ENCODE results near the gene TPRG1L.

The TPRG1L gene

DNA sequence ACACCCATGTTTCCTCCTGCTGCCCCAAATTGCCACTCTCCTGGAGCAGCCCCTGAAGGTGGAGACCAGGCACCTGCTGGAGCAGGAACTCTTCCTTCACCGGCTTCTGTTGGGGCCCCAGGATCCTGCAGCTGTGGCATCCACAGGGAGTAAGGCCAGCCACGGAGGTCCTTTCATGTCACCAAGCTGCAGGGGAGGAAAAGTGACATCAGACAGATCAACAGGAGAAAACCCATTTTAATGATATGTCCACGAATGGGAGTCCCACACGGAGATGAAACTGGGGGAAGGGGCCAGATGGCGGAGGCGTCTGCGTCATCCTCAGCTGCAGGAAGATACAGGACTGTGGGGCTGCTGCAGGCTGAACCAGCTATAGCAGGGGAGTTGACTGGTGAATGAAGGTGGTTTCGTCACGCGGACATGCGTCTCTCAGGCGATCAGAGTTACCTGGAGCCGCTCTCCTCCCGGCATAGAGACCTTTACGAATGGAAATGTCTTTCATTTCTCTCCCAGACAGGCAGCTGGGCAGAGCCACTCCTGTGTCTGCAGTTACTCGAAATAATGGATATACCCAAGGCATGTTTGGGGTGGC lies 37.4 kb downstream of the TPRG1L start:
- Mint-ChIP-seq H3K27me3 (ENCODE audit: low read depth) (peaks cover 8% of the 10 kb centered on the region), H3K9me3 (no peaks in the 10 kb centered on the region), H3K4me3 (no peak overlapping the region), H3K27ac (no peak overlapping the region), H3K36me3 (ENCODE audit: low read depth) (no peaks in the 10 kb centered on the region), H3K4me1 (ENCODE audit: low read depth) (no peaks in the 10 kb centered on the region)

GRCh38 chr1:3663999-3664699 lies 39.3 kb downstream of the TPRG1L start:
- H3K27ac Mint-ChIP-seq: no peak overlapping the region
- no peaks in the 10 kb centered on the region for H3K9me3 Mint-ChIP-seq
- no peaks in the 10 kb centered on the region for H3K36me3 Mint-ChIP-seq (ENCODE audit: low read depth)
- H3K4me3 Mint-ChIP-seq: no peak overlapping the region
- H3K27me3 Mint-ChIP-seq (ENCODE audit: low read depth): peaks cover 2% of the 10 kb centered on the region
- H3K4me1 Mint-ChIP-seq (ENCODE audit: low read depth): no peaks in the 10 kb centered on the region

DNA sequence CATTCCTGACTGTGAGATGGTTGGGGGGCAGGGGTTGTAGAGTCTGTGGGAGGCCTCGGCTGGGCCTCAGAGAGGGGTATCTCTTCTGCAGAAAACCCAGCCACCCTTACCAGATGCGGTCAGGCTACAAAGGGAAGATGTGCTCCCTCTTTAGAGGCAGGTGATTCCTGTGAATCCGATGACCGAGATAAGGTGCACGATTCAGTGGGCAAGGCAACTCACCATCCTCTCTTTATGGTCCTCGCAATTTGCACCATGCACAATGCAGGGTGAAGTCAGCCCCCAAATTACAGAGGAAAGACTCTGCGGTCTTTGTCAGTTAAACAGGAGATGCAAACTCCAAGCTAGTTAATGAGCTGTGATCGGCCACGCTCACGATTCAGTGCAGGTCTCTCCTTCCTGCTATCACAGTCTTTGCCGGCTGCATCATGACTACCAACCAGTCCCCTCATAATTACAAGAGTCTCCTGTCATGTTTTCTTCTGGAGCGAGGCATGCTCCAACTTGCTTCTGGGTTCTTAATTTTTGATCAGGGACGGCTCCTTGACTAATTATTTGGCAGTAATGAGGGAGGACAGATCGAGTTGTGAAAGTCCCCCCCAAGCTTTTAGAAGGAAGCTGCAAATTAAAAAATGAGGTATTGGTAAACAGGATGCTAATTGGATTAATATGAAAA lies 40.0 kb downstream of the TPRG1L start:
- Mint-ChIP-seq H3K36me3 (ENCODE audit: low read depth) (no peaks in the 10 kb centered on the region), H3K9me3 (no peaks in the 10 kb centered on the region), H3K27me3 (ENCODE audit: low read depth) (no peaks in the 10 kb centered on the region), H3K27ac (no peak overlapping the region), H3K4me1 (ENCODE audit: low read depth) (no peaks in the 10 kb centered on the region), H3K4me3 (no peak overlapping the region)

- Mint-ChIP-seq H3K9me3 (no peaks in the 10 kb centered on the region), H3K36me3 (ENCODE audit: low read depth) (no peaks in the 10 kb centered on the region), H3K27ac (no peak overlapping the region), H3K27me3 (ENCODE audit: low read depth) (no peaks in the 10 kb centered on the region), H3K4me1 (ENCODE audit: low read depth) (no peaks in the 10 kb centered on the region), H3K4me3 (no peak overlapping the region)
Measured at GRCh38 chr1:3668148-3668547, 43.3 kb downstream of the TPRG1L start.

DNA sequence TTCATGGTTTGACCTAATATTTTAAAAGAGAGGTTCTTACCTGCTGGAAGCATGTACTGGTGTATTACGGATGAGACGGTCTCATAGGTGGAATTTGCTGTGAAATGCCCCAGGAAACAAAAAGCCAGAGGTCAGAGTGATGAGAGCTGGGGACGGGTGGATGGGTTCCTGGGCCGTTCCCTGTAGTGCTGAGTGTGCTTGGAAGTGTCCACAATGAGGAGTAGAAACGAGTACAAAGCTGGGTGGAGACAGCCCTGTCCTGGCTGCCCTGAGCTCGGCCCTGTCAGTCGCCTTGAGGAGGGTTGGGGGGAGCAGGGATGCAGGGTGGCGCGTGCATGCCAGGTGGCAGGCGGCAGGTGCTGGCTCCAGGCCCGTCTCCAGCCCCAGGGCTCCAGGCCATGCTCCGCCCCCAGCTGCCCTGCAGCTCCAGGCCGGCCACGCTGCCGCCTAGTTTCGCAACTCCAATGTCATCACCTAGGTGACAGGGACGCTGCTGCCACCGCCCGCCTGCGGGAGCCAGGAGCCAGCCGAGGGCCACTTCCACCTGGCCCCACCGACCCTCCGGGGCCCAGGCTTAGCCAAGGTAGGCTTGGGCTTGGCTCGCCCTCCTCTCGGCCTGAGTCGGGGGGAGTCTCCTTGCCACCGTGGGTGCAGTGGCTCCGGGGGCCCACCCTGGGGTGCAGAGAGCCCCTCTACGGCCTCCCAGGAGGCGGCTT lies 43.9 kb downstream of the TPRG1L start:
- Mint-ChIP-seq H3K27ac (no peak overlapping the region), H3K4me1 (ENCODE audit: low read depth) (peaks cover 3% of the 10 kb centered on the region), H3K27me3 (ENCODE audit: low read depth) (no peaks in the 10 kb centered on the region), H3K36me3 (ENCODE audit: low read depth) (no peaks in the 10 kb centered on the region), H3K9me3 (no peaks in the 10 kb centered on the region), H3K4me3 (no peak overlapping the region)

GRCh38 chr1:3669421-3669821 lies 44.6 kb downstream of the TPRG1L start:
- H3K9me3 Mint-ChIP-seq: no peaks in the 10 kb centered on the region
- no peaks in the 10 kb centered on the region for H3K27me3 Mint-ChIP-seq (ENCODE audit: low read depth)
- H3K4me1 Mint-ChIP-seq (ENCODE audit: low read depth): peaks cover 3% of the 10 kb centered on the region
- H3K4me3 Mint-ChIP-seq: no peak overlapping the region
- no peak overlapping the region for H3K27ac Mint-ChIP-seq
- H3K36me3 Mint-ChIP-seq (ENCODE audit: low read depth): no peaks in the 10 kb centered on the region

DNA sequence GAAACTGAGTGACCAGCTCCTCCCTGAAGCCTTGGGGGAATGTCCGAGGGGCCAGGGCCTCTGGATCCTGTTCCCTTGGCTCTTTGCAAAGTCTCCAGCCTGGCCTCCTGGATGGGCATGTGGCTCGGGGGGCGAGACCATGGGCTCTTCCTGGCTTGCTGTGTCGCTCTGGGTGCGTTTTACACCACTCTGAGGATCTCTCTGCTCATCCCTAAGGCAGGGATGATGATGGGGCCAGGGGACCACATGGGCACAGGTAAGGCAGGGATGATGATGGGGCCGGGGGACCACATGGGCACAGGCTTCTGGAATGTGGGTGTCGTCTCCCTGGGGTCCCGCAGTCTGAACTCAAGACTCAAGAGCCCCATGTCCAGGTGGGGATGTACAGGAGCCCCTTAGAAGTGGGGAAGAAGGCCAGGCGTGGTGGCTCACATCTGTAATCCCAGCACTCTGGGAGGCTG lies 45.2 kb downstream of the TPRG1L start:
- Mint-ChIP-seq H3K36me3 (ENCODE audit: low read depth) (no peaks in the 10 kb centered on the region), H3K4me1 (ENCODE audit: low read depth) (peaks cover 3% of the 10 kb centered on the region), H3K9me3 (no peaks in the 10 kb centered on the region), H3K27ac (no peak overlapping the region), H3K27me3 (ENCODE audit: low read depth) (no peaks in the 10 kb centered on the region), H3K4me3 (no peak overlapping the region)

DNA sequence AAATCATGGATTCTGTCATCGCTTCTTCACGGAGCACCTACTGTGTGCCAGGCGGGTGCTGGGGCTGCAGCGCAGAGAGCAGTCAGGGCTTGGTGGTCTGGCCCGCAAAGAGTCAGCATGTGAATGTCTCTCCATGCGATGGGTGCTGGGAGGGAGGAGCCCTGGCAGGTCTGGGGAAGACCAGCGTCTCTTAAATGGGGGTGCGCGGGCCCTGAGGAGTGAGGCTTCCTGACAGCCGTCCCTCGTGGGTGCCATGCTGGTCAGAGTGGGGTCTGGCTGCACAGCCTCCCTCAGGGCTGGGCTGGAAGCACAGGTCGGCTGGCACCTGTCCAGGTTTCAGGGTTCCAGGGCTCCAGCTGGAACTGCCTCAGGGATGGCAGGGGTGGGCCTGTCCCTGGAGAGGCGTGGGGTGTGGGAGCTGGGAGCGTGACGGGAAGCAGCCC lies 46.0 kb downstream of the TPRG1L start:
- peaks cover 3% of the 10 kb centered on the region for H3K4me1 Mint-ChIP-seq (ENCODE audit: low read depth)
- no peaks in the 10 kb centered on the region for H3K27me3 Mint-ChIP-seq (ENCODE audit: low read depth)
- H3K27ac Mint-ChIP-seq: no peak overlapping the region
- H3K4me3 Mint-ChIP-seq: no peak overlapping the region
- no peaks in the 10 kb centered on the region for H3K9me3 Mint-ChIP-seq
- no peaks in the 10 kb centered on the region for H3K36me3 Mint-ChIP-seq (ENCODE audit: low read depth)

DNA sequence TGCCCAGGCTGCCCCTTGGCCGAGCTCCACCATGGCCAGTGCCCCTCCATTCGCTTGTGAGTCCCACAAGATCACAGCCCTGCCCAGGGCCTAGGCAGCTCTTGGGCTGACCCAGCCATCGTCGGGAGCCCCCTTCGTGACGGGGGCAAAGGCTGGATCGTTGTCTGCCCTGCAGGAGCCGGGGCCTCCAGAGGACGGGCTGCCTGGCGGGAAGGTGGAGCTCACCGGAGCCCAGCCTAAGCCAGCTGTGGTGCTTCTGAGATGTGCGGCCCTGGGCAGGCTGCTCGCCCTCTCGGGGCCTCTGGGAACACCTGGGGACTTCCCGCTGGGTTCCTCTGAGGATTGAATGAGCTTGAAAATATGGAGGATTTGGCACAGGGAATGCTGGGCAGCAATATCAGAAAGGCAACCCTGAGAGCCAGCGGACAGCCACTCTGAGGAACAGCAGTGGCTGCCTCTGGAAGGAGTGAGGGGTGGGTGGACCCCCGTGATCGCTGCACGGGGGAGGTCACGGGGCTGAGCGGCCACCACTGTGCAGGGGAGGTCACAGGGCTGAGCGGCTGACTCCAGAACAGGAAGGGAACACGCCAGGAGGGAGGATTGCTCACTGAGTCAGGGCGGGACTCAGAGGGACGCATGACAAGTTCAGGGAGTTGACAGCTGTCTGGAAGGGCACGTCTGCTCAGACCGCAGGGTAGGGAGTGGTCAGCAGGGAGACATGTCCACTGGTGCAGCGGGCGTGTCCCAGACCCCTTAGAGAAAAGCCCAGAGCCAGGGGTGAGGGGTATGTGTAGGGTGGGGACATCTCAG lies 46.8 kb downstream of the TPRG1L start:
- Mint-ChIP-seq H3K36me3 (ENCODE audit: low read depth) (no peaks in the 10 kb centered on the region), H3K4me3 (no peak overlapping the region), H3K9me3 (no peaks in the 10 kb centered on the region), H3K27ac (no peak overlapping the region), H3K27me3 (ENCODE audit: low read depth) (no peaks in the 10 kb centered on the region), H3K4me1 (ENCODE audit: low read depth) (peaks cover 3% of the 10 kb centered on the region)

DNA sequence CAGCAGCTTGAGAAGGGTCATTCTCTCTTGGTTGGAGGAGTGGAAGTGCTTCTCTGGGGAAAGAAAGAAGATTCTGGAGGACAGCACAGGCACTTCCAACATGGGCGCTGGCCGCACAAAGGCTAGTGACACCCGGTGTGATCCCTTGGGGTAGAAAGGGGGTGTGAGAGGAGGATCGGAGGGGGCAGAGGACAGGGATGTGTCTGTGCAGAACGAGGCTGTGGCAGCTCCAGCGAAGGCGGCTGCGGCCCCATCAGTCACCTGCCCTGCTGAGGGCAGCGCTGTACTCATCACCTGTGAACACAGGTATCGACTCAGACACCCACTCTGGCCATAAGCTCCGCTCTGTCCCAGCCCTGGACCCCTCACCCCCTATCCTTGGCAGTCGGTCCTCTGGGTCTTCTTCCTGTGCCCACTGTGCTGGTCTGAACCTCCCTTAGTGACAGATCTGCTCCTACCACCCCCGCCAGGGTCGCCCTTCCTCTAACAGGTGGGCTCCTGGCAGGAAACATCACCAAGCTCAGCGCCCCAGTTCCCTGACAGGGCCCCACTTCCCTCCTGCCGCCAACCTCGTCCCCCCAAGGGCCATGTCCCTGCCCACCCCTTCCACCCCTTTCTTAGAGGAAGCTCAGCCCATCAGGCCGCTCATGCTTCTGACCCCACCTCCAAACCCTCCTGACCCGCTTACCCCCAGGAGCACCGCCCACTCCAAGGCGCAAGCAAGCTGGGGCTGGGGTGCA lies 47.6 kb downstream of the TPRG1L start:
- Mint-ChIP-seq H3K4me3 (no peak overlapping the region), H3K4me1 (ENCODE audit: low read depth) (peaks cover 3% of the 10 kb centered on the region), H3K9me3 (no peaks in the 10 kb centered on the region), H3K36me3 (ENCODE audit: low read depth) (no peaks in the 10 kb centered on the region), H3K27me3 (ENCODE audit: low read depth) (no peaks in the 10 kb centered on the region), H3K27ac (no peak overlapping the region)

DNA sequence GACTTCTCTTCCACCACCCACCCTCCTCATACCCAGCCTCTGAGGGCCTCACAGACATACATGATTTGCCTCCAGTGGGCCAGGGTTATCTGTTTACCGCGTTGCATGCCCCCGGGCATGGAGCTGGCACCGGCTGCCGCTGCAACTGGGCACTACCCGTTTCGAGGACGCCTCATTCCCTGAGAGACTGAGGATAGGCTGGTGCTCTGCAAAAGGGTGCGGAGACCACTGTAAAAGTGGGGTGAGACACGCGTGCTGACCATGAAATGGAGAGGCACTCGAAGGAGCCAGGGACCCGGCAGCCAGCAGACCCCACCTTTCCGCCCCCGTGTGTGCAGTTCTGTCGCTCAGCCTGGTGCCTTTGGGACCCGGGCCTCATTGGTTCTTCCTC lies 48.2 kb downstream of the TPRG1L start:
- Mint-ChIP-seq H3K36me3 (ENCODE audit: low read depth) (no peaks in the 10 kb centered on the region), H3K27ac (no peak overlapping the region), H3K27me3 (ENCODE audit: low read depth) (no peaks in the 10 kb centered on the region), H3K9me3 (no peaks in the 10 kb centered on the region), H3K4me3 (no peak overlapping the region), H3K4me1 (ENCODE audit: low read depth) (peaks cover 3% of the 10 kb centered on the region)

GRCh38 chr1:3673381-3674099 lies 48.7 kb downstream of the TPRG1L start:
- no peaks in the 10 kb centered on the region for H3K9me3 Mint-ChIP-seq
- H3K36me3 Mint-ChIP-seq (ENCODE audit: low read depth): no peaks in the 10 kb centered on the region
- H3K27ac Mint-ChIP-seq: no peak overlapping the region
- no peaks in the 10 kb centered on the region for H3K27me3 Mint-ChIP-seq (ENCODE audit: low read depth)
- H3K4me3 Mint-ChIP-seq: no peak overlapping the region
- peaks cover 3% of the 10 kb centered on the region for H3K4me1 Mint-ChIP-seq (ENCODE audit: low read depth)
